Left lung (tissue), 10 donors: ENCODE data around the gene CD1E. TPM values are rescaled to one million over a fixed set of nuclear protein-coding genes. Genes with fewer than 3 reads are reported as not detected.
A peak's percentile ranks its signal among the peaks of the same experiment; 100 is the strongest.

Experiments used
- ATAC-seq: fragments of 200-7000 bp; cut with Tn5 transposase; one replicate; pipeline ENCODE4 v1.9.1; 2020; ENCODE audit warnings: moderate library complexity
- DNase-seq, 4 donors: peaks; one replicate each; pipeline ENCODE4 v3.0.0-alpha.2; 2013 to 2020
- H3K27ac ChIP-seq, 2 donors: fragments of 200-600 bp; sonication (generic) in 1 of 2; one replicate each; pipeline versions ENCODE4 v1.5.0 to v1.8.0; 2020 to 2021
- H3K27me3 ChIP-seq, 2 donors: fragments of 200-600 bp; sonication (generic) in 1 of 2; one replicate each; pipeline versions ENCODE4 v1.5.0 to v1.8.0; 2020 to 2021
- H3K36me3 ChIP-seq, 2 donors: fragments of 200-600 bp; sonication (generic) in 1 of 2; one replicate each; pipeline versions ENCODE4 v1.5.0 to v1.8.0; 2020 to 2021
- H3K4me1 ChIP-seq, 2 donors: fragments of 200-600 bp; one replicate each; pipeline ENCODE4 v1.8.0; 2021
- H3K4me3 ChIP-seq, 2 donors: fragments of 200-600 bp; sonication (generic) in 1 of 2; one replicate each; pipeline versions ENCODE4 v1.5.0 to v1.8.0; 2020 to 2021; ENCODE audit warnings: mild to moderate bottlenecking in 1 of 2
- H3K9me3 ChIP-seq, 2 donors: fragments of 200-600 bp; sonication (generic) in 1 of 2; one replicate each; pipeline versions ENCODE4 v1.5.0 to v1.8.0; 2020 to 2021
- CTCF ChIP-seq, 2 donors: fragments of 200-600 bp; sonication (generic) in 1 of 2; IDR thresholded peaks; one replicate each; pipeline versions ENCODE4 v1.5.0 to v1.8.0; 2021; ENCODE audit warnings: antibody characterized with exemption in 2 of 2
- intact Hi-C, 2 donors: fragments of 100-400 bp; cut with DNase I; formaldehyde crosslinking; loops; one replicate each; pipeline versions ENCODE4 v1.11.2 to v1.14.2; 2022
- polyA plus RNA-seq, 6 donors: library from polyadenylated mRNA; unstranded; fragments of 120-200 nt; gene quantifications; one replicate each; pipeline ENCODE4 v1.2.1, GENCODE V29; 2013; ENCODE audit not compliant: insufficient read length in 6 of 6
- total RNA-seq, 2 donors: library from RNA; stranded (reverse); fragmentation: NEBNext Ultra II Directional; extraction: Animal tissue kit (Norgen Biotek cat#: 25700); gene quantifications; one replicate each; pipeline ENCODE4 v1.2.1, GENCODE V29; 2021
- donor health status: DM: no; HTN: yes; CAD: no.
- donor health status: DM: no; HTN: no; CAD: no.

CD1E gene
- total and polyA plus RNA-seq, 8 donors: 0.16 to 0.47 (median 0.24) TPM; not detected in 2

- H3K36me3 ChIP-seq: no peaks in the 10 kb centered on the region
- intact Hi-C loops: no loop called here
- ATAC-seq: peak; percentile 25
- TF ChIP-seq CTCF (IDR thresholded peaks at IDR 0.05): no peak
- no peak for DNase-seq
- no peak overlapping the region for H3K4me3 ChIP-seq
- H3K27ac ChIP-seq: no peak overlapping the region
- H3K9me3 ChIP-seq: no peaks in the 10 kb centered on the region
- no peaks in the 10 kb centered on the region for H3K4me1 ChIP-seq
- H3K27me3 ChIP-seq: no peaks in the 10 kb centered on the region
Measured at GRCh38 chr1:158354255-158354654, 561 bp downstream of the CD1E start.

GRCh38 chr1:158355773-158356285, 2.1 kb downstream of the CD1E start:
- Histone ChIP-seq H3K9me3 (no peaks in the 10 kb centered on the region), H3K4me1 (no peaks in the 10 kb centered on the region), H3K4me3 (no peak overlapping the region), H3K27ac (no peak overlapping the region), H3K27me3 (no peaks in the 10 kb centered on the region), H3K36me3 (no peaks in the 10 kb centered on the region)
- intact Hi-C loops: no loop called here
- ATAC-seq: no peak
- no peak for DNase-seq
- no peak for TF ChIP-seq CTCF (IDR thresholded peaks at IDR 0.05)

GRCh38 chr1:158356616-158357015, 2.9 kb downstream of the CD1E start:
- H3K27ac ChIP-seq: no peak overlapping the region
- no peaks in the 10 kb centered on the region for H3K9me3 ChIP-seq
- ATAC-seq (no peak), DNase-seq (no peak)
- intact Hi-C loops: no loop called here
- no peak for TF ChIP-seq CTCF (IDR thresholded peaks at IDR 0.05)
- H3K4me1 ChIP-seq: no peaks in the 10 kb centered on the region
- no peak overlapping the region for H3K4me3 ChIP-seq
- H3K36me3 ChIP-seq: no peaks in the 10 kb centered on the region
- H3K27me3 ChIP-seq: no peaks in the 10 kb centered on the region

GRCh38 chr1:158357441-158357840, 3.7 kb downstream of the CD1E start:
- H3K4me3 ChIP-seq: no peak overlapping the region
- DNase-seq (no peak), ATAC-seq (no peak)
- intact Hi-C loops: no loop called here
- no peaks in the 10 kb centered on the region for H3K27me3 ChIP-seq
- H3K36me3 ChIP-seq: no peaks in the 10 kb centered on the region
- no peak overlapping the region for H3K27ac ChIP-seq
- no peak for TF ChIP-seq CTCF (IDR thresholded peaks at IDR 0.05)
- H3K9me3 ChIP-seq: no peaks in the 10 kb centered on the region
- H3K4me1 ChIP-seq: no peaks in the 10 kb centered on the region

GRCh38 chr1:158362482-158362881, 8.8 kb downstream of the CD1E start:
- H3K27me3 ChIP-seq: no peaks in the 10 kb centered on the region
- no peaks in the 10 kb centered on the region for H3K36me3 ChIP-seq
- no peaks in the 10 kb centered on the region for H3K9me3 ChIP-seq
- DNase-seq (no peak), ATAC-seq (no peak)
- H3K4me1 ChIP-seq: no peaks in the 10 kb centered on the region
- H3K4me3 ChIP-seq: no peak overlapping the region
- intact Hi-C loops: no loop called here
- H3K27ac ChIP-seq: no peak overlapping the region
- TF ChIP-seq CTCF (IDR thresholded peaks at IDR 0.05): no peak
